NT2/D1 (cell line): ENCODE data around the gene DCLK1.

Experiments used
- SUZ12 ChIP-seq: IDR thresholded peaks from 2 replicates; pipeline ENCODE4 v1.6.1; 2011; ENCODE audit not compliant: insufficient read length, insufficient read depth; ENCODE audit errors: extremely low read depth
- YY1 ChIP-seq: IDR thresholded peaks from 2 replicates; pipeline ENCODE4 v1.6.1; 2011; ENCODE audit not compliant: insufficient read length, insufficient read depth
- ZNF274 ChIP-seq: IDR thresholded peaks from 2 replicates; pipeline ENCODE4 v1.6.1; 2011; ENCODE audit warnings: mild to moderate bottlenecking, low read depth, low read length

GRCh38 chr13:35818633-35819067 lies 312.5 kb downstream of the DCLK1 start:
- no peak for TF ChIP-seq ZNF274
- no peak for TF ChIP-seq YY1
- TF ChIP-seq SUZ12 = no peak
